Dedifferentiated amniotic fluid mesenchymal stem cell (primary cell): ENCODE results near the gene GATA3.

Experiments used
- DNase-seq: peaks from one replicate; pipeline ENCODE4 v3.0.0-alpha.2; 2016; ENCODE audit errors: extremely low spot score

GATA3 gene

DNA sequence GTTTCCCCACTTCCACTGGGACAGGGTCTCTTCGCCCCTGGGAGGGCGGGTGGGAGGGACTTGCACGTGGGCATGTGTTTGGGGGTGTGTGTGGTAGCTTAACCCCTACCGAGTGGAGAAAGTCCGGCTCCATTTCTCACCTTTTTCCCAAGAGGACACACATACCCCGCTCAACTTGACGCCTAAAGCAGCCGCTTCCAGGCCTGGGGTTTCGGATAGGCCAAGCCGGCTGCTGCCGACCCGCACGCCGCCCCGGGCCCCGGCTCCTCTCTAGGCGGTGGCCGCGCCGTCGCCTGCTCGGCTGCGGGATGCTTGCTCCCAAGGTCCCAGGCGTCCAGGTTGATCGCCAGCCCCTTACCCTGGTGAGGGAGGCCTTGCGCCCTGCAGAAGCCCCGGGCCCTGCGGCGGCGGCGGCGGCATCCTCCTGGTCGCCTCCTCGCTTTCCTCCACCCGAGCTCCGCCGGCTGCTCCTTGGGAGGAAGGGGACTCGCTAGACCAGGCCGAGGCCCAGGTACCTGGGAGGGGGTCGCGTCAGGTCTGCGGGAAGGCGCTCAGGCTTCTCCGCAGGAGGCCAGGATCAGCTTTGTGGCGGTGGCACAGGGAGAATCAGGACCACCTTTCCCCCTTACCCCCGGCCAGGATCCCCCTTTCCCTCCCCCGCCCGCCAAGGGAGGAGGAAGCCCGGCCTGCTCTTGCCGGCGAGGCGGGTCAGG lies 3.2 kb upstream of the GATA3 start:
- DNase-seq: no peak

DNA sequence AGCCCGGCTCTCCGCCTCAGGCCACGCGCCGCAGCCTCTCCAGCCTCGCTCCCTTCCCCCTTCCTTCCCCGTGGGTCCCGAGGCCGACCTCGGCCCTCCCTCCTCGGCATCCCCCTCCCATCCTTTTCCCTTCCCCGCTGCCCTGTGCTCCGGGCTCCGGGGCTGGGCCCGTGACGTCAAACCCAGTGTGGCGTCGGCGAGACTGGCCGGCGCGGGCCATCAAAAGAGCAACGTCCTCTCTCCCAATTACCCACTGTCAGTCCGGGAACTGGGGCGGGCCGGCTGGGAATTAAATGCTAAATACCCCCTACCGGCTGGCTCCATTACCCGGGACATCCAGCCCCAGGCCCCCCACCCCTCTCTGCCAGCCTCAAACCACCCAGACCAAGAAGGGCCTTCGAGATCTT lies 2.6 kb upstream of the GATA3 start:
- DNase-seq: no peak

DNA sequence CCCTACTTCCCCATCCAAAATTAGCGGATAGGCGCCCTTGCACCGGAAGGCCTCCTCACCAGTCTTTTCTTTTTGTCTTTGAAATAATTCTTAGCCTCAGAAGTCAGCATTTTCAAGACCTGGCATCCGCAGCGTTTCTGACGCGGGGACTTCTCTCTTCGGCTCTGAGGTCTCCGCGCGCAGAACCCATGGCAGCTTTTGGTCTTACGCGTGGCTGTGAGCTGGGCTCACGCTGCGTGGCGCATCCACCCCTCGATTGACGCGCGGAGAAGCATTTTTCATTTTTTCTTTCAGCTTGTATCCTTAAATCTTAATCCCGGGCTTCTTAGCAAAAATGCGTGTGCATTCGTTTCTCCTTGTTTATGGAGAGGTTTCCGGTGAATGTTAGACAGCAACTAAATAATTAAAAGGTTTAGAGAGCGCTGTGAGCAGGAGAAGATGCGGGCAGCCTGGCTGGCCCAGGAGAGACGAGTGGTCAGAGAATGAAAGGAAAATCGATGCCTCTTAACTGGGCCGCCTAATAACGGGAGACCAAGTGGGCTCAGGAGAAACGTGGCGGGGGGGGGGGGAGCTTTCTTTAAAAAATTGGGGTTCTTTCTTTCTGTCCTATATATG lies 2.0 kb upstream of the GATA3 start:
- DNase-seq: no peak

DNA sequence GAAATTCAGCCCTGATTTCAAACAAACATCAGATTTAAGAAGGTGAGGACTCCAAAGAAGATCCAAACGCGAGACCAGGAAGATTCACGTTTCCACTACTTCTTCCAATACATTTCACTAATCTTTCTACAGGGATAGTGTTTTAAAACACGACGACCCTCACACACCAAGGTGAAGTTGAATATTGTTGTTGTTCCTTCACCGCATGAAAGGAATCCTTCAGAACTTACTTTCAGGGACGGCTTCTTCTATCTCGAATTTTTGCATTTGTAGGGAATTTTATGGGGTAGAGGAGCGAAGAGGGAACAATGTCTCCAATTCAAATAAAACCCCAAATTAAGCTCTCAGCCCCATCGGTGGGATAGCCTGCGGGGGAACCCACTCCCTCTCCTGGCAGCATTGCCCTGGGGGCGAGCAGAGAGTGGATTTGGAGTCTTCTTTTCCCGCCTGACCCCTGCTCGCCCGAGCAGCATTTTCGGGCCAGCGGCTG lies 1.5 kb upstream of the GATA3 start:
- DNase-seq: no peak

DNA sequence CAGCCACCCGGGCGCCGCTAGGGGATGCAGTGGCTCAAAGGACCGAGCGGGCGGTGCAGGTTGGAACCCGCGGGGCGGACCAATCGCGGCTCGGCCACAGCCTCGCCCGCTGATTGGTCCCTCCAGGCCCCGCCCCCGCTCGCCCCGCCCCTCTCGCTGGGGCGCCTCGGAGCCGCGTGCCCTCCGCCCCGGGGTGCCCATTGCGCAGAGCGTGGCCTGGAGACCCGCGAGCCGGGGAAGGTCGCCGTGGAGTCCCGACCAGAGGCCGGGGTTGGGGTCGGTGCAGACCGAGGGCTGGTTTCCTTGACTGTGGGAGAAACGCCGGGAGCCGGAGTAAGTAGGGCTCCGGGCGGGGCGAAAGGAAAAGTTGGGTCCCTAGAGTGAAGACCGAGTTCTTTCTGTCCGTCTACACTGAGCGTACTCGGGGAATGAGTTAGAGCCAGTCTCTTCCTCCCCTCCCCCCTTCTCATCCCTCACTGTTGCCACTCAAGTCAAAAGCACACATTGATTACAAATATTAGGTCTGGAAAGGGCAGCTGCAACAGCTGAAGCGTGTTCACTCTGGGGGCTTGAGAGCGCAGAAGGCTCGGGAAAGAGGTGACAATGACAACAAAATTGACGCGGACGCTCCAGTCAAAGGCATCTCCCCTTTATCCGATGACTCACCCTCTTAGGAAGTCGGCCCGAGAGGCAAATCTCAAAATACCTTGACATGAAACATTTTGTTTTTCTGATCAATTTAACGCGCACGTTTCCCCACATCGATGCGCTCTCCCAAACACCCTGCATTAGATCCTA lies 843 bp upstream of the GATA3 start:
- DNase-seq: no peak

DNA sequence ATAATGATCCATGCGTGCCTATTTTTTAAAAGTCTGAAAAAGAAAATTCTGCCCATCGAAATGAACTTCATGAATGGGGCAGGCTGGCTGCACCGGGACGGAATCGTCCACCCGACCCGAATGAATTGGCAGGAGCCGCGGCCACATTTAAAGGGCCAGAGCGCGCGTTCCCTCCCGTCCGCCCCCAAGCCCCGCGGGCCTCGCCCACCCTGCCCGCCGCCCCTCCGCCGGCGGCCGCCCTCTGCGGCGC lies 319 bp upstream of the GATA3 start:
- no peak for DNase-seq

DNA sequence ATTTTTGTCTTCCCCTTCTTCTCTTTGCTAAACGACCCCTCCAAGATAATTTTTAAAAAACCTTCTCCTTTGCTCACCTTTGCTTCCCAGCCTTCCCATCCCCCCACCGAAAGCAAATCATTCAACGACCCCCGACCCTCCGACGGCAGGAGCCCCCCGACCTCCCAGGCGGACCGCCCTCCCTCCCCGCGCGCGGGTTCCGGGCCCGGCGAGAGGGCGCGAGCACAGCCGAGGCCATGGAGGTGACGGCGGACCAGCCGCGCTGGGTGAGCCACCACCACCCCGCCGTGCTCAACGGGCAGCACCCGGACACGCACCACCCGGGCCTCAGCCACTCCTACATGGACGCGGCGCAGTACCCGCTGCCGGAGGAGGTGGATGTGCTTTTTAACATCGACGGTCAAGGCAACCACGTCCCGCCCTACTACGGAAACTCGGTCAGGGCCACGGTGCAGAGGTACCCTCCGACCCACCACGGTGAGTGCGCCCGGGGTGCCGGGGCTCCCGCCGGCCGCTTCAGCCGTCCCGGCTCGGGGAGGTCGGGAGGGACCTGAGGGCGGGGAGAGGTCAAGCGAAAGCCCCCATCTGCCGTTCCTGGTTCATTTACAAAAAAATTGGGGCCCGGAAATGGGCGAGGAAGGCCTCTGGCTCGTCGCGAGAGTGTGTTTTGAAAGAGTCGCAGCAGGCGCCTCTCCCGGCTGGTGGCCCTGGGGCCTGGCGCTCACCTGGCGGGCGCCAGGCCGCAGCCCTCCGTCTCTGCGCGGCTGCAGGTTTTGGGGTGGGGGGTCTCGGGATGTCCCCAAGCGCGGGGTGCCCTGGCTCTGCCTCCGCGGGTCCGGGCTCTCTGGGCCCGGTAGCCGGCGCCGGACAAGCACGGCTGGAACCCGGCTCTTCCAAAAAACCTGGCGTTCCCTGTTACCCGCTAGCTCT lies 1.2 kb downstream of the GATA3 start:
- DNase-seq: no peak

DNA sequence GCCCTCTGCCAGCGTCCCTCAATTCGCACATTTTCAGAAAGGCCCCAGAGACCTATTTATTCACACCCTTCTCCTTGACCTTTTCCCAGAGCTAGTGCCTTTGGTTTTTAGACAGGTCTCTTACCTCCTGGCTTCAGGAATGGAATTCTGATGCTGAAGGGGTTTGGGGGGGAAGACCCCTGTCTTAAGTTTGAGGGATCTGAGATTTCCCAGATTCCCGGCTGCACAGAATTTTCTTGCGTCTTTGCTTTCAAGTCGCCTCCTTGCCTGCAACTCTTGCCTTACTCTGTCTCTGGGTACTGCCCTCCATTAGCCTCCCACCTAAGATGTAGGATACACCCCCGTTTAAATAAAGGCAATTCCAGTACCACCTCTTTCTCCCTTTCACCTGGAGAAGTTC lies 1.9 kb downstream of the GATA3 start:
- DNase-seq: no peak

DNA sequence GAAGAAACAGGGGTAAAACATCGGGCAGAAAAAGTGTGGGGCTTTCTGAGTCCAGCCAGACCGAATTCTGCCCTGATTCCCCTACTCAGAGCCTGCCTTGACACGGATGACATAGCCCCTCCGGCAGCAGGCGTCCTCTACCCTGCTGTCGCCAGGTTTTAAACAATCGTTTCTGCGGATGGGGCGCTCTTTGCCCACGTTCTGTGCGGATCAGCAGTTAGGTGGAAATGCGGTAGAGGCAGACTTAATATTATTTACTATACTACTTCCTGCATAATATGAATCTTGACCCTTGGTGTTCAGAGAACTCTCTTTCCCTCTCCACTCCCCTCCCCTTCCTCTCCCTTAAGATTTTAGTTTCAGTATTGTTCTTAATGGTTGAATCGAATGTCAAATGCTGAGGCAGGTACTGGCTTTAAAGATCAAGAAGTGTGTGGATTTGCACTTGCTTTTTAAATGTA lies 2.4 kb downstream of the GATA3 start:
- no peak for DNase-seq

DNA sequence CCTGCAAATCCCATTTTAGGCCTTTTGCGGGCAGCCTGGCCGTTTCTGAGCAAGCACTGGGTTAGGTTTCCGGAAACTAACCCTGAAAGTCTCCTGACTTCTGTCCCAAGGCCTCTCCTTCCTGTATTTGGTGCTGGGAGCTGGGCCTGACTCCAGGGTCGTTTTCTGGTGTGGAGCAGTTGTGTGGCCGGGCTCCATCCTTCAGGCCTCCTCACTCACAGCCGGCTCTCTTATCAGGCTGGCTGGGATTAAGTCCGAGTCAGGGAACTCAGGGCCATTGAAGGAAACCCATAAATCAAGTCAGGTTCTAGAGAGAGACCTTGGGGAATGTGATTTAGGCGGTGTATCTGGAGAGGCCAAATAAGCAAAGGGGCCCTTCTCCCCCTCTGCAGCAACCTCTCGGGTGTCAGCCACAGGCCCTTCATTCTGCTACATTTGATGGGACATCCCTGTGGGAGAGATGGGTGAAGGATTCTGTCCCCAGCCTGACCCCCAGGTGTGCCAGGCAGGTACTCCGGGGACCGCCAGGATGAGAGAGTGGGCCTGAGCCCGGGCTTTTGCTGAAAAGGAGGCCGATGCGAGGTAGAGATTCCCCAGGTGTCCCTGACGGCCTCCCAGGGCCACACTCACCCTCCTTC lies 3.3 kb downstream of the GATA3 start:
- DNase-seq: no peak

DNA sequence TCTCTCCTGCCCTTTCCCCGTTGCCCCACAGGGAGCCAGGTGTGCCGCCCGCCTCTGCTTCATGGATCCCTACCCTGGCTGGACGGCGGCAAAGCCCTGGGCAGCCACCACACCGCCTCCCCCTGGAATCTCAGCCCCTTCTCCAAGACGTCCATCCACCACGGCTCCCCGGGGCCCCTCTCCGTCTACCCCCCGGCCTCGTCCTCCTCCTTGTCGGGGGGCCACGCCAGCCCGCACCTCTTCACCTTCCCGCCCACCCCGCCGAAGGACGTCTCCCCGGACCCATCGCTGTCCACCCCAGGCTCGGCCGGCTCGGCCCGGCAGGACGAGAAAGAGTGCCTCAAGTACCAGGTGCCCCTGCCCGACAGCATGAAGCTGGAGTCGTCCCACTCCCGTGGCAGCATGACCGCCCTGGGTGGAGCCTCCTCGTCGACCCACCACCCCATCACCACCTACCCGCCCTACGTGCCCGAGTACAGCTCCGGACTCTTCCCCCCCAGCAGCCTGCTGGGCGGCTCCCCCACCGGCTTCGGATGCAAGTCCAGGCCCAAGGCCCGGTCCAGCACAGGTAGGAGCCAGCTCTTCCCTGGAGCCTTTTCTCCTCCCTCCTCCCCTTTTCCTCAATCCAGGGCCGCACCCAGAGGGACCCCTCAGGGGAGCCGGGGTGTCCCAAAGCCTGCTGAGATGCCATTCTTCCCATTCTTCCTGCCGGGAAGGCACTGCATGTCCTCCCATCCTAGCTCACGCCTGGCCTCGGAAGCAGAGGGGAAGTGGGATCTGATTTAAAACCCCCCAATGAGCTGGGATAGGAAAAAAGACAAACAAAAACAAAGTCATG lies 4.0 kb downstream of the GATA3 start:
- DNase-seq: no peak

DNA sequence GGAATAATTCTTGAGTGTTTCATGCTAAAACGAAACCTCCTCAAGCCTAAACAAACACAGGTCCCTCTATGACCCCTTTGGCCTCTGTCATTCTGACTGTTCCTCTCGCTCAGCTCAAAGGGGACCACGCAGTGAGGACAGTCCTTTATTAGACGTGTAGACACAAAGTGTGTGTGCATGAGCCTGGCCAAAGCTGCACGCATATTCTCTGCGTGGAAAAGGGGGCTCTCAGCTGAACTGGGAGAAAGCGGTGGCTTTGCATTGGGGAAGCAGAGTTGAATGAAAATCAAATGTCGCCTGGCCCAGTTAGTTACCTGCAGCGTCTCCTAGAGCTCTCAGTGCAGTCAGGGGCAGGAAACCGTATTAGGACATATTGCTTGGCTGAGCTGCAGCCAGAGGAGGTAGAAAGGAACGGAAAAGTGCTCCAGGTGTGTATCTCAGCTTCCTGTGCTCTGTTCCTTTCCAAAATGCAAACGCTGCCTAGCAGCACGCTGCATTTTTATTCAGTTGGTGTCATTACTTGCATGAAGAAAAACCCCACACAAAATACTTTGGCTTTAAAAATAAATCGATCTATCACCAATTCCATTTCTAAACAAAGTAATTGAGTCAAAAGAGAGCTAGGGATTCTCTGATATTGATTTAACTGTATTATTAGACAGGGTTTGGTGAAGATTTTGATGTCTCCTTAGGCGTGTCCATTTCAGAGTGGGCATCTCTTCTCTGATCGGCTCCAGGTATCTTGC lies 4.9 kb downstream of the GATA3 start:
- DNase-seq: no peak

DNA sequence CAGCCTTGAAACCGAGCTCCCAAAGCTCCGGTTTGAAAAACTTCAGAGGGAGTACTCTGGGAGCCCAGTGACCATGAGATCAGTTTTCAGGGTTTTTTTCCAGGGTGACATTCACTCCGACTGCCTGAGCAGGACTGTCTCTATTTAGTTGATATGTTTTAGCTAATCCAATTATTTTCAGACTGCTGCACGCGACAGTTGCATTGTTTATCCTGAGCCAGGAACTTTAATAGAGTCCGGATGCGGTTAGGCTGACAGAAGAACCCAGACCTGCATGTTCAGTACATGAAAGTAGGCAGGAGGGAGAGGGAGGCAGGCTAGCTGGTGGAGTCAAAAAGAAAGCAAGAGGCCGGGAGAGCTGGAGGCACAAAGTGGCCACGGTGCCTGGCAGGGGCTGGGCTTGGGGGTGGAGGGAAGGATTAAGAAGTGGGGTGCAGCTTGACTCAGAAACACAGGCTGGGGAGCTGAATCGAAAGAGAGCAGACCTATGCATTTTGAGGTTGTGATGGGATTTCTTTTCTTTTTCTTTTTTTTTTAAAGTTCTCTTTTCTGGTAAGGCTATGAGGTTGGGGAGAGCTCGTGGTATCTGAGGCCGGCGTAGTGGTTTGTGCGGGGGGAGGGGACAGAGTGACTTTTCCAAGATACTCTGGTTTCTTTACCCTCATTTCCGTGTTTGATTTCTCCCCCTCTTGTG lies 5.7 kb downstream of the GATA3 start:
- no peak for DNase-seq

DNA sequence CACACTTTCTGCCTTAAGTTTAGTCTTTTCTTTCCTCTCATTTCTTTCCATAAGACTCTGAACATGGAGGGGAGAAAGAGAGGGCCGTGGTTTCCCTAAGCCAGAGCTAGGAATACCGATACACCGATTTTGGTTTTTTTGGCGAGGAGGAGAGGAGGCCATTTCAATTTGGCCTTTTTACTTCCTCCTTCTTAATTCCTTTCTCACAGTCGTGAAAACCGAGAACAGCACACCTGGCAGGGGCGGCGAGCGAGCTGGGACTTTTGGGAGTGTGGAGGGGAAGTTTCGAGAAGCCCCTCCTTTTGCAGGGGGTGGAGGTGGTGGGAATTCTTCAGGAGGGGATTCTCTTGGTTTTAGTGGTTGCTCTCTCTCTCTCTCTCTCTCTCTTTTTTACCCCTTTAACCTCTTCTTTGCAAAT lies 6.2 kb downstream of the GATA3 start:
- DNase-seq: no peak

DNA sequence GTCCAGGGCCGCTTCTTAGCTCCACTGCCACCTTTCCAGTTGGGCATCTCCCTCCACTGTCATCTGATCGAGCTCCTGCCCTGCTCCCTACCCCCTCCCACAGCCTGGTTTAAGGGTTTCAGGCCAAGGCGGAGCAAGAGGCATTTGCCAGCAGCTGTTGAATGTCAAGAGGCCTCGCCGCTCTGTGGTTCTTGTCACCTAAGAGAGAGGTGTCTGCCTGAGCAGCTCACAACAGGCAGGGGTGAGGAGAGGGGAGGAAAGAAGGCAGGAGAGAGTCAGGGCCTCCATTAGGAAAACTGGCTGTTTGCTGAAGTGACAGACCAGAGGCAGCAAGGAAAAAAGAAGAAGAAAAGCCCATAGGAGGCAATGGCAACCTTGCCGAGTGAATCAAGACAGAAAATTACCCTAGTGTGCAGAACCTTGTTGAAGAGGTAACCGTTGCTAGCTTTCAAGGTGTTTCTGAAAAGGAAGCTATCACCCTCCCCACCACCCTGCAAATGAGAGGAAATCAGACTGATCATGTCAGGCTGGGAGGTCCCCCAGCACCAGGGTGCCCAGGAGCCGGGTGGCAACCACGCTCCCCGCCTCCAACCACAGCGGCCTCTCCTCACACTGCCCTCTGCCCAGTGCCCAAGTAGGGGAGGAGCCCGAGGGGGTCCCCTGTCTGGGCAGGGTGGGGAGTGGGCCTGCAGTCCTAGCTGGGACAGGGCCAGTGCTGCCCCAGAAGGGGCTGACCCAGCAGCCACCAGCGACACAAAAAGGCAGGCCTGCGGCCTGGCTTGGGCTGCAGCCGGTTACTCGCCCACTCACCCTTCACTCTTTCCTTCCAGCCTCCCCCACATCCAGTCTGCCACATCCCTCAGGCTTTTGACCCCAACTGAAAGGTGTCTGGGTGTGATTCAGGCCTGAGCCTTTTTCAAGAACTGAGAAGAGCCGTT lies 7.1 kb downstream of the GATA3 start:
- no peak for DNase-seq

DNA sequence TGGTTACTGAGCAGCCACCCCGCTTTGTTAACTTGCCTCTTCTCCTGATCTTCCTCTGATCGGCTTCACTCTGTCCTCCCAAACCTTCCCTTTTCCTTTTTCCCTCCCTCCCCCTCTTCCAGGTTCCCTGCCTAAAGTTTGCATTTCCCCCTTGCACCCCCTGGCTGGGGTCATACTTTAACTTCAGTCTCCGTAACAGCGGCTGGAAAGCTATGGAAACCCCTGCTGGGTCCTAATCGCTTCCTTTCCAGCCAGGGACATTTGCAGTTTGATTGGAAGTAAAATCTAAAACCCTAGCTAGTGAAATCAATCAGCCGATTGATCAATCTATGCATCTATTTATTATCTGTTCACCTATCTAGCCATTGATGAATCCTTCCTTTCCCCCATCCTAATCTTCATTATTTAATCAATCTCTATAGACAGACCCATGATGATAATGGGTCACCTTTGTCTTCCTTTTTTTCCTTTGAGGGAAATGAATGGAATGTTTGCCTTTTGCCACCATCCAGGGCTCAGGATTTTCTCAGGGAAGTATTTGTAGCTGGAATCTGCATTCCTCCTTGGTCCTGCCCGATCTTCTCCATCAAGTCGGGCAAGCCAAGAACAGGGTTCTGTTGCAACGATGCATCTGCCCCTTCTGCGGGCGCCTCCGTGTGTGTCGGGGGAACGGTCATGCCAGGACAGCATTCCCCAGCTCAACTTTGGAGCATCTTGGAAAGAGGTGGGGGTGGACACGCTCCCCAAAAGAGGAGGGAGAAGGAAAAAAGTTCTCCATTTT lies 8.8 kb downstream of the GATA3 start:
- no peak for DNase-seq

DNA sequence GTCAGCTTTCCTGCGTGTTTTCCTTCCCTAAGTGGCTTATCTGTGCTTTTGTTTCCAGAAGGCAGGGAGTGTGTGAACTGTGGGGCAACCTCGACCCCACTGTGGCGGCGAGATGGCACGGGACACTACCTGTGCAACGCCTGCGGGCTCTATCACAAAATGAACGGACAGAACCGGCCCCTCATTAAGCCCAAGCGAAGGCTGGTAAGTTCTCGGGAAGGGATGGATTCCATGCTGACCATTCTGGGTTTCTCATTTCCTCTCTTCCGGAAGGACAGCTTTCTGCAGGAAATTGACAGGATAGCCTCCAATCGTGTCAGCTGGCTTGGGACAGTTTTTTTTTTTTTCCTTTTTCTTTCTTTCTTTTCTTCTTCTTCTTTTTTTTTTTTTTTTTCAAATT lies 9.4 kb downstream of the GATA3 start:
- no peak for DNase-seq
